NCI-H2107 treated with DMSO at 0.1 percent for 48 hours (cell line): ENCODE data around the gene PDPN.
"Not testable (repeated sequence)": the region's sequence is repeated elsewhere in the genome, so short reads cannot be mapped to it uniquely, and the experiment has no call there.

Experiments
- DNase-seq: peaks from one replicate; lab custom pipeline; 2025; ENCODE audit not compliant: unreplicated experiment; lab: John Stamatoyannopoulos, UW

Gene PDPN, protein sequence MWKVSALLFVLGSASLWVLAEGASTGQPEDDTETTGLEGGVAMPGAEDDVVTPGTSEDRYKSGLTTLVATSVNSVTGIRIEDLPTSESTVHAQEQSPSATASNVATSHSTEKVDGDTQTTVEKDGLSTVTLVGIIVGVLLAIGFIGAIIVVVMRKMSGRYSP

GRCh38 chr1:13583595-13583965 lies at the start of gene PDPN:
Gene PDPN (plus strand): TSS chr1:13583832. CDS start chr1:13584034, 202 bp downstream.
- no peak for DNase-seq

- DNase-seq = no peak
Observed at GRCh38 chr1:13535227-13535626, 48.4 kb upstream of the PDPN start.

GRCh38 chr1:13536571-13536970 lies 47.1 kb upstream of the PDPN start:
- DNase-seq = no peak

- no peak for DNase-seq
Observed at GRCh38 chr1:13538832-13539231, 44.8 kb upstream of the PDPN start.

DNA sequence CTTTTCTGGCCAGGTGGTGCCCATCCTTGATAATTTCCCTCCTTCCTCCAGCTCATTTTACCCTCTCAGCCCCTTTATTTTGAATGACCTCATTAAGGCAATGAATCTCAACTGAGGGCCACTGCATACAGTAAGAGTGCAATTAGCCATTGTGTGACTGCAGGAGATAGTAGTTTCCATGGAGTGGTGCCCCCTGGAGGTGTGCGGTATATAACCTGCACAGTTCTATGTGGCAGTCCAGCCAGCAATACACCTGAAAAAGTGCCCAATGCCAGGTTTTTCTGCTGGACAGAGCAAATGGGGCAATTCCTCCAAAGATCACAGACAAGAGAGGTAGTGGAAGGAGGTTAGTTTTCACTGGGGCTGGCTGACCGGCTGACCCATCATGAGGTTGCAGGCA lies 43.9 kb upstream of the PDPN start:
- DNase-seq = no peak

GRCh38 chr1:13540866-13541265 lies 42.8 kb upstream of the PDPN start:
- DNase-seq = no peak

DNA sequence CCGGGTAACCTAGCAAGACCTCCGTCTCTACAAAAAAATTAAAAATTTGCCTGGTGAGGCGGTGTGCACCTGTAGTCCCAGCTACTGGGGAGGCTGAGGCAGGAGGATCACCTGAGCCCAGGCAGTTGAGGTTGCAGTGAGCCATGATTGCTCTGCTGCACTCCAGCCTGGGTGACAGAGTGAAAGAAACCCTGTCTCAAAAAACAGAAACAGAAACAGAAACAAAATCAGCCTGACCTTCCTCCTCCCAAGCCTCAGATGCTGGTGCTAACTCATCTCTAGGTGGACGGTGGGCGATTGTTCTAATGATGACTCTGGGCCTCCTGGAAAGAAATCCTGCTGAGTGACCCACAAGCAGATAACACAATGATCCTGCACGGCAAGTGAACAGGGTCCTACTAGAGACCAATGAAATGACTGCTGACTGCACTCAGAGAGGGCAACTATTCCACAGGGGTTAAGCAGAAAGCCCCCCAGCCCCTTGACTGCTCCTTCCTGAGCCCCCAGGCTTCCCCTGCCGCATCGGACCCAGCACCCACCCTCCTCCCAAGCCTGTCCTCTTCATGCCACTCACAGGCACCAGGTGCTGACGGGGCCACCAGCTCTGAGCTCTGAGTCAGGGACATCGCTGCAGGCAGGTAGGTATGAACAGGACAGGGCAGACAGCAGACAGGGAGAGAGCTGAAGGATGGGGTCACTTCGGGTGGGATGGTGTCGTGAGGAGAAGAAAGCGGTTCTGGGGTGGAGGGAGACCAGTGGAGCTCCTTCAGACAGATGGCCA lies 42.0 kb upstream of the PDPN start:
- DNase-seq = no peak

DNA sequence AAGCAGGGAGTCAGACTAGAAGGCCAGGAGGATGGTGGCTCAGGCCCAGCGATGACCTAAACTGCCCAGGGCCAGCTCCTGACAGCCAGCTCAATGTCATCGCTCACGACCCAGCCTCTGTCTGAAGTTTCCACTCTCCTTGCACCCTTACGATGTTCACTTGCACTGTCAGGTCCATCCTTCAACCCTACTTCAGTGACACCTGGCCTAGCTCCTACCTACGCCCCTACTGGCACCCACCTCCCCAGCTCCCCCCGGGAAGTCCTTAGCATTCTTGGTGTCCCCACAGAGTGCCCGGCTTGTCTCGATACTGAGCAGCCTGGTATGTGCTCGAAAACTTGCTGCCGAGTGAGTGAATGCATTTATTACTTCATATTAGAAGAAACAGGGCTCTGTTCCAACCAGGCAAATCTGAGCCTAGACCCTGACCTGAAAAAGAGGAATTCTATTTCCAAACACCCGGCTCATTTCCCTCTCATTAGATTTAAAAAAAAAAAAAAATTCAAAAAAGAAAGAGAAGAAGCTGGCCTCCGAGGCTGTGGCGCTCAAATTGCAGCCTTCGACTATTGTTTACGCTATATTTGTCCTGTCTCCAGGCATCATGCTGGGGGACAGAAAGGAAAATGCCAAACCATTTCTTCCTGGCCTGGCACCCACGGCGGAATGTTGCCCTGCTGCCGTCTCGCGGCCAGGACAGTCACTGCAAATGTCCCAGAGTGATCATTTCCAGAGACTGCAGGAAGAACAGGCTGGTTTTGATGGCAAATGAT lies 40.0 kb upstream of the PDPN start:
- no peak for DNase-seq

DNA sequence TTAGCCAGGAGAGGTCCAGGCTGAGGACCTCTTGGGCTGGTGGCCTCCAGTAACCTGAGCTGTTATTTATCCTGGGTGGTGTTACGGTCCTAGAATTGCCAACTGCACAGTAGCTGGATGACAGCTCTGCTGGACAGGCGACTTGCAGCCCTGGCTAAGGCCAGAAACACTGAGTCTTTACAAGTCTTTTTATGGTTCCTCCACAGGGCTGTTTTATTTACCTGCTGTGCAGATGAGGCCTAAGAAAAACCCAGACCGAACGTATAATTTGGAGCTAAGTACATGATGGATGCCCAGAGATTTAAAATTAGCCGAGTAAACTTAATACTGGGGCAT lies 39.4 kb upstream of the PDPN start:
- no peak for DNase-seq

DNA sequence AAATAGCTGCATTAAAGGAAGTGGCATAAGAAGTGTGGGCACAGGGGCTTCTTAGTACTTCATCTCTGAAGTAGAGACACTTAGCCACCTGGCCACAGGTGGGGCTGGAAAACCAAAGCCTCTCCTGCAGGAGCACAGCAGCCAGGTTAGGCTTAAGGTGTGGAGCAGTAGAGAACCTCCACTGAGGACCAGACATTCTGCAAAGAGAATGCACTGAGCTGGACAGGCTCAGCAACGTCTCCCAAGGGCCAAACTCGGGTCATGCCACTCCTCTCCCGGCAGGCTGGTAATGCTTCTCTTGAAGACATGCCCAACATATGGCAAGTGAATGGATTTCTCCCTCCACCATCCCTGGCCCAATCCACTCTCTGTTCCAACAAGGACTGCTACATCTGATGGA lies 36.8 kb upstream of the PDPN start:
- DNase-seq = no peak

GRCh38 chr1:13548281-13548680 lies 35.4 kb upstream of the PDPN start:
- no peak for DNase-seq

- no peak for DNase-seq
Observed at GRCh38 chr1:13549021-13549420, 34.6 kb upstream of the PDPN start.

DNA sequence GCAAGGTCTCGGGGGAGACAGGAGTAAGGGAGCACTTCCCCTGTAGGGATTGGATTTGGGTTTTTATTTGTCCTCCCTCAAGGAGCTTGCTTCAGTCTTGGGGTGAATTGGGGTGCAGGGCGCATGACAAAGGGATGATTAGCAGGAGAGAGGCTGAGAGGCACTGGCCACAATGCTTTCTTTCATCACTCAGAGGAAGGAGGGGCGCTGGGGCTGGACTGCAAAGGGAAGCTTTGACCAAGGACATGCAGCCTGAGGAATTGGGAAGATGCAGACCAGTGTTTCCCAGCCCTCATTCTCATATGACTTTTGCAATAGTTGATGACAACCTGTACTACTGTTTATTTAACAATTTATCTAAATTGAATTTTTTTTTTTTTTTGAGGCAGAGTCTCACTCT lies 34.1 kb upstream of the PDPN start:
- DNase-seq = no peak

- DNase-seq = no peak
Observed at GRCh38 chr1:13550663-13551062, 33.0 kb upstream of the PDPN start.

- no peak for DNase-seq
Observed at GRCh38 chr1:13554798-13555197, 28.8 kb upstream of the PDPN start.

GRCh38 chr1:13556224-13556764 lies 27.3 kb upstream of the PDPN start:
- no peak for DNase-seq

DNA sequence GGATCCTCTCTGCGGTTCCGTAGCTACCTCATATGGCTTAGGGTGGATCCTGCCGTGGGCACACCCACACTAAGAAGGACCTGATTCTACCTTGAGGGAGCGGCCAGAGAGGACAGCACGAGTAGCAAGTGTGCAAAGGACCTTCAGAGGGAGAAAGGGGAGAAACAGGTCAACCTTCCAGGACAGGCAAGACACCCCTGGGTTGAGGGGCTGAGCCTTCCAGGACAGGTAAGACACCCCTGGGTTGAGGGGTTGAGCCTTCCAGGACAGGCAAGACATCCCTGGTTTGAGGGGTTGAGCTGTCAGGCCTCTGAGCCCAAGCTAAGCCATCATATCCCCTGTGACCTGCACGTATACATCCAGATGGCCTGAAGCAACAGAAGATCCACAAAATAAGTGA lies 23.1 kb upstream of the PDPN start:
- no peak for DNase-seq

- DNase-seq = not testable (repeated sequence)
Observed at GRCh38 chr1:13562981-13563380, 20.7 kb upstream of the PDPN start.

- DNase-seq = no peak
Observed at GRCh38 chr1:13564073-13564472, 19.6 kb upstream of the PDPN start.

DNA sequence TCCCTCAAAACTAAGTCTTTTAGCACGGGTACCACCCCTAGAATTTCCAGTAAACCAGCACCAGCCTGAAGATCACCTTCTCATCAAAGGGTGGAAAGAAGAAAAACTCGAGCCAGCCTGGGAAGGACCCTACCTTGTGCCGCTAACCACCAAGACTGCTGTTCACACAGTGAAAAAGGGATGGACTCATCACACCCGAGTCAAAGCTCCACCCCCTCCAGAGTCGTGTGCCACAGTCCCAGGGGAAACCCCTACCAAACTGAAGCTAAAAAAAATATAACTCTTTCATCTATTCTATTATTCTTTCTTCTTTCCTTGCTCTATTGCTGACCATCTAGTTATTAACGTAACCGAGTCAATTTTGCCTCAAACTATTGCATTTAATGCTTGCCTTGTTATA lies 13.2 kb upstream of the PDPN start:
- not testable (repeated sequence) for DNase-seq

- no peak for DNase-seq
Observed at GRCh38 chr1:13570924-13571323, 12.7 kb upstream of the PDPN start.

DNA sequence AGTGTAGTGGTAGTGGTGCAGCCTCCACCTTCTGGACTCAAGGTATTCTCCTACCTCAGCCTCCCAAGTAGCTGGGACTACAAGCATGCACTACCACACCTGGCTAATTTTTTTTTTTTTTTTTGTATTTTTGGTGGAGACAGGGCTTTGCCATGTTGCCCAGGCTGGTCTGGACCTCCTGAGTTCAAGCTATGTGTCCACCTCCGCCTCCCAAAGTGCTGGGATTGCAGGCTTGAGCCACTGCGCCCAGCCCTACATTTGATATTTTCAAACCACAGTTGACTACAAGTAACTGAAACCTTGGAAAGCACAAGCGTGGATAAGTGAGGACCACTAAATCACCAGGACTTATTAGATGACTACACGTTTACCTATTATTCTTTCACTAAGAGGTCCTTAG lies 10.0 kb upstream of the PDPN start:
- DNase-seq = no peak
